ENCODE measurements around the gene POPDC2. TPM values are rescaled to one million over a fixed set of nuclear protein-coding genes. Genes with fewer than 3 reads are reported as not detected.
A peak's percentile ranks its signal among the peaks of the same experiment; 100 is the strongest.
"Not testable (repeated sequence)": the region's sequence is repeated elsewhere in the genome, so short reads cannot be mapped to it uniquely, and the experiment has no call there.

POPDC2 gene
- total RNA-seq, 4 donors from 2014 or later = 19.7 to 98.2 (median 67.6) TPM

GRCh38 chr3:119679874-119680273 is 19.5 kb upstream of the POPDC2 start:
- H3K36me3 ChIP-seq = peaks cover 0 to 4% of the 10 kb centered on the region in 2 donors
- no peaks in the 10 kb centered on the region for H3K27me3 ChIP-seq
- H3K9me3 ChIP-seq = no peaks in the 10 kb centered on the region
- H3K4me3 ChIP-seq = no peak overlapping the region
- no peak for ATAC-seq
- no peak overlapping the region for H3K27ac ChIP-seq
- H3K4me1 ChIP-seq = peaks cover 7 to 24% (median 8%) of the 10 kb centered on the region in 3 donors
- TF ChIP-seq POLR2AphosphoS5 (IDR thresholded peaks at IDR 0.05) (no peak), CTCF (IDR thresholded peaks at IDR 0.05) (no peak), EP300 (IDR thresholded peaks at IDR 0.05) (no peak), POLR2A (IDR thresholded peaks at IDR 0.05) (no peak)

GRCh38 chr3:119678209-119678608 is 17.8 kb upstream of the POPDC2 start:
- H3K4me3 ChIP-seq, H3K9me3 ChIP-seq, H3K27me3 ChIP-seq, ATAC-seq: not testable (repeated sequence)
- Histone ChIP-seq H3K27ac (peak overlapping the region in 1 of 4 donors; percentile 93), H3K4me1 (peaks cover 7 to 27% (median 8%) of the 10 kb centered on the region in 3 donors), H3K36me3 (peaks cover 3 to 21% of the 10 kb centered on the region in 2 donors)
- WGBS, 2 donors (ENCODE audit: low coverage in 1 of 2) = 90 to 100% methylated on average over 2 to 6 of the region's 10 CpGs

DNA sequence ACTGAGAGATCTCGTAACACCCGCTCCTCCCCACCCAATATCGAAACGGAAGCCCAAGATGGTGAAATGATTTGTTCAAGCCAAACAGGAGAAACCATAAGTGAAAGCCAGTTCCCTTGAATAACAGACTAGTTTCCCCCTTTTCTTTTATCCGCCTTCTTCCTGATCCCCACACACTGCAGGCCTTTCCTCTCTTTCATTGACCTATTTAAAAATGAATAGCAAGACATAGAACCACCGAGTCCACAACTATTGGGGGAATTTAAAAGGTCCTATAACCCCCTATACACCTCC is 17.2 kb upstream of the POPDC2 start:
- 3 to 13% methylated on average over 6 of the region's 6 CpGs for WGBS, 2 donors (ENCODE audit: low coverage in 1 of 2)
- Histone ChIP-seq H3K27me3 (no peaks in the 10 kb centered on the region), H3K4me1 (peaks cover 7 to 33% (median 8%) of the 10 kb centered on the region in 3 donors), H3K9me3 (no peaks in the 10 kb centered on the region), H3K4me3 (peak overlapping the region; percentile 63 to 74), H3K27ac (peak overlapping the region; percentile 77 to 99 (median 90)), H3K36me3 (peaks cover 3 to 27% of the 10 kb centered on the region in 2 donors)
- no peak for ATAC-seq
- TF ChIP-seq POLR2AphosphoS5 (IDR thresholded peaks at IDR 0.05) = no peak
- no peak for TF ChIP-seq POLR2A (IDR thresholded peaks at IDR 0.05)
- no peak for TF ChIP-seq CTCF (IDR thresholded peaks at IDR 0.05)
- TF ChIP-seq EP300 (IDR thresholded peaks at IDR 0.05) = no peak

GRCh38 chr3:119676771-119677640 is 16.6 kb upstream of the POPDC2 start, which contains the start of gene COX17:
Gene COX17 (minus strand): TSS chr3:119677406. CDS start chr3:119677310, 96 bp downstream.
- peaks cover 3 to 32% of the 10 kb centered on the region in 2 donors for H3K36me3 ChIP-seq
- H3K27me3 ChIP-seq = no peaks in the 10 kb centered on the region
- peak within 1 kb of the TSS; percentile 63 to 74 for H3K4me3 ChIP-seq
- H3K9me3 ChIP-seq = no peaks in the 10 kb centered on the region
- WGBS, 2 donors (ENCODE audit: low coverage in 1 of 2) = 0% methylated on average over 12 to 22 of the region's 54 CpGs
- ATAC-seq = peak; percentile 95
- TF ChIP-seq POLR2A (IDR thresholded peaks at IDR 0.05) (peak; percentile 21 to 50), EP300 (IDR thresholded peaks at IDR 0.05) (no peak), CTCF (IDR thresholded peaks at IDR 0.05) (peak in 1 of 4 experiments; percentile 8), POLR2AphosphoS5 (IDR thresholded peaks at IDR 0.05) (peak; percentile 76)
- peak within 1 kb of the TSS; percentile 77 to 99 (median 90) for H3K27ac ChIP-seq
- peaks cover 7 to 33% (median 8%) of the 10 kb centered on the region in 3 donors for H3K4me1 ChIP-seq

- Histone ChIP-seq H3K4me3 (peak overlapping the region; percentile 63 to 74), H3K4me1 (peaks cover 7 to 33% (median 8%) of the 10 kb centered on the region in 3 donors), H3K27me3 (no peaks in the 10 kb centered on the region), H3K9me3 (no peaks in the 10 kb centered on the region), H3K36me3 (peaks cover 3 to 40% of the 10 kb centered on the region in 2 donors), H3K27ac (peak overlapping the region; percentile 77 to 99 (median 90))
- 17 to 36% methylated on average over 1 of the region's 1 CpG for WGBS, 2 donors (ENCODE audit: low coverage in 1 of 2)
- no peak for ATAC-seq
- TF ChIP-seq POLR2AphosphoS5 (IDR thresholded peaks at IDR 0.05) = no peak
- no peak for TF ChIP-seq CTCF (IDR thresholded peaks at IDR 0.05)
- no peak for TF ChIP-seq EP300 (IDR thresholded peaks at IDR 0.05)
- TF ChIP-seq POLR2A (IDR thresholded peaks at IDR 0.05) = no peak
These were observed 15.6 kb upstream of the POPDC2 start for GRCh38 chr3:119676020-119676419.
